MCF 10A (cell line): ENCODE data around the gene LGALS8. TPM values are rescaled to one million over a fixed set of nuclear protein-coding genes. Genes with fewer than 3 reads are reported as not detected.

Experiments
- BruUV-seq: library from RNA; stranded (reverse); fragments of 400-500 nt; replicated peaks from 2 replicates; lab custom pipeline; 2021; lab: Mats Ljungman, UMichigan
- CTCF ChIA-PET: fragments of 300-600 bp; sonication (Branson Sonifier 250); formaldehyde crosslinking; extraction: SDS; loops from one replicate; lab custom pipeline; 2021; ENCODE audit warnings: antibody characterized with exemption, inconsistent platforms; lab: Yijun Ruan, JAX
- POLR2A ChIA-PET: fragments of 300-600, 350-650 bp; sonication (Branson Sonifier 250); formaldehyde crosslinking; extraction: SDS; loops from one replicate; lab custom pipeline; 2020; ENCODE audit warnings: antibody characterized with exemption, inconsistent platforms; lab: Yijun Ruan, JAX
- DNase-seq: peaks from one replicate; pipeline ENCODE4 v3.0.0-alpha.2; 2018; ENCODE audit not compliant: unreplicated experiment
- H3K27ac Mint-ChIP-seq: one replicate; pipeline ENCODE4 v1.8.0; 2022; ENCODE audit warnings: mild to moderate bottlenecking, low read depth, mixed read lengths; ENCODE audit not compliant: unreplicated experiment
- H3K27me3 Mint-ChIP-seq: one replicate; pipeline ENCODE4 v1.8.0; 2022; ENCODE audit warnings: mixed read lengths; ENCODE audit not compliant: insufficient read depth, unreplicated experiment
- H3K36me3 Mint-ChIP-seq: one replicate; pipeline ENCODE4 v1.8.0; 2022; ENCODE audit warnings: mild to moderate bottlenecking, moderate library complexity, mixed read lengths; ENCODE audit not compliant: insufficient read depth, unreplicated experiment
- H3K4me1 Mint-ChIP-seq: one replicate; pipeline ENCODE4 v1.8.0; 2022; ENCODE audit warnings: mixed read lengths; ENCODE audit not compliant: insufficient read depth, unreplicated experiment
- H3K4me3 Mint-ChIP-seq: one replicate; pipeline ENCODE4 v1.8.0; 2022; ENCODE audit warnings: mild to moderate bottlenecking, moderate library complexity, mixed read lengths; ENCODE audit not compliant: unreplicated experiment
- H3K9me3 Mint-ChIP-seq: one replicate; pipeline ENCODE4 v1.8.0; 2022; ENCODE audit warnings: mixed read lengths; ENCODE audit not compliant: unreplicated experiment
- CTCF ChIP-seq: fragments of 200-600 bp; IDR thresholded peaks from one replicate; pipeline ENCODE4 v1.8.0; 2022; ENCODE audit warnings: antibody characterized with exemption, mild to moderate bottlenecking; ENCODE audit not compliant: unreplicated experiment
- intact Hi-C: fragments of 100-400 bp; cut with micrococcal nuclease; formaldehyde crosslinking; loops from 2 replicates; pipeline ENCODE4 v1.14.1; 2022
- total RNA-seq: library from RNA; stranded (reverse); gene quantifications from 2 replicates; pipeline ENCODE4 v1.2.3, GENCODE V29; 2022

LGALS8 gene
- total RNA-seq, 1 experiment from 2014 or later: 73.2 TPM

GRCh38 chr1:236491469-236492136 is 32.2 kb upstream of the LGALS8 start:
- CTCF ChIA-PET: interaction anchor here (0.6 to 11.5 kb wide), 18 partner anchors 9 to 709 kb away, joined by 3 to 376 read pairs (median 4); partner anchors contain the start of gene GPR137B
- peaks cover 7% of the 10 kb centered on the region for H3K27me3 Mint-ChIP-seq
- DNase-seq: no peak
- POLR2A ChIA-PET: no interaction called here
- no peak overlapping the region for H3K4me3 Mint-ChIP-seq
- intact Hi-C loops: loop anchor here (5.0 kb wide), 2 partner anchors 41 to 209 kb away; partner anchors contain the start of gene ERO1B
- no TSS peak for BruUV-seq
- H3K27ac Mint-ChIP-seq: no peak overlapping the region
- no peak for TF ChIP-seq CTCF
- no peaks in the 10 kb centered on the region for H3K36me3 Mint-ChIP-seq
- no peaks in the 10 kb centered on the region for H3K4me1 Mint-ChIP-seq
- H3K9me3 Mint-ChIP-seq: no peaks in the 10 kb centered on the region

DNA sequence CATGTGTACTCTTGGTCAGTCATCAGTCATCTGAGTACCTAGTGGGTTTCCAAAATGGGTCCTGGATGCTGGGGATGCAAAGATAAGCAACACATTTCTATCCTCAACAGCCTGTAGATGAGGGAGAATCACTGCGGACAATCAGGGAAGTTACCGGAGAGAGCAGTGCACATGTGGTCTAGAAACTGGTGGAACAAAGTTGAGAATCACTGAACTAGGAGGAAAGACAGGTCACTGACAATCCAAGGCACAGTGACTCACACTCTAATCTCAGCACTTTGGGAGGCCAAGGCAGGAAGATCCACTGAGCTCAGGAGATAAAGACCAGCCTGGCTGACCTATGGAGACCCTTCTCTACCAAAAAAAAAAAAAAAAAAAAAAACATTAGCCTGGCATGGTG is 31.4 kb upstream of the LGALS8 start:
- no peak overlapping the region for H3K27ac Mint-ChIP-seq
- no peaks in the 10 kb centered on the region for H3K36me3 Mint-ChIP-seq
- intact Hi-C loops: loop anchor here (5.0 kb wide), 2 partner anchors 40 to 210 kb away; partner anchors contain the start of gene ERO1B
- no TSS peak for BruUV-seq
- ChIA-PET POLR2A (no interaction called here), CTCF (interaction anchor here (0.5 to 11.5 kb wide), 18 partner anchors 11 to 859 kb away, joined by 3 to 376 read pairs (median 4); partner anchors contain the start of gene GPR137B)
- DNase-seq: no peak
- no peaks in the 10 kb centered on the region for H3K4me1 Mint-ChIP-seq
- no peak for TF ChIP-seq CTCF
- no peaks in the 10 kb centered on the region for H3K9me3 Mint-ChIP-seq
- H3K27me3 Mint-ChIP-seq: peaks cover 7% of the 10 kb centered on the region
- no peak overlapping the region for H3K4me3 Mint-ChIP-seq

- BruUV-seq: no TSS peak
These were observed 29.7 kb upstream of the LGALS8 start for GRCh38 chr1:236494082-236494481.

More at GRCh38 chr1:236494082-236494481, 29.7 kb upstream of the LGALS8 start:
- no peaks in the 10 kb centered on the region for H3K9me3 Mint-ChIP-seq
- TF ChIP-seq CTCF: no peak
- no peak overlapping the region for H3K27ac Mint-ChIP-seq
- POLR2A ChIA-PET: interaction anchor here (0.6 kb wide), 1 partner anchor 10 kb away, joined by 3 read pairs; no protein-coding TSS in a partner anchor
- H3K4me1 Mint-ChIP-seq: no peaks in the 10 kb centered on the region
- no peak overlapping the region for H3K4me3 Mint-ChIP-seq
- H3K36me3 Mint-ChIP-seq: no peaks in the 10 kb centered on the region
- H3K27me3 Mint-ChIP-seq: peaks cover 7% of the 10 kb centered on the region
- DNase-seq: no peak
- intact Hi-C loops: loop anchor here (5.0 kb wide), 2 partner anchors 38 to 212 kb away; partner anchors contain the start of gene ERO1B
- CTCF ChIA-PET: interaction anchor here (0.5 to 5.2 kb wide), 5 partner anchors 31 to 386 kb away, joined by 3 to 35 read pairs (median 4); no protein-coding TSS in a partner anchor
